MCF 10A (cell line): ENCODE data around the gene MYZAP. TPM values are rescaled to one million over a fixed set of nuclear protein-coding genes. Genes with fewer than 3 reads are reported as not detected.

Experiments used
- BruUV-seq: library from RNA; stranded (reverse); fragments of 400-500 nt; replicated peaks from 2 replicates; lab custom pipeline; 2021; lab: Mats Ljungman, UMichigan
- CTCF ChIA-PET: fragments of 300-600 bp; sonication (Branson Sonifier 250); formaldehyde crosslinking; extraction: SDS; loops from one replicate; lab custom pipeline; 2021; ENCODE audit warnings: antibody characterized with exemption, inconsistent platforms; lab: Yijun Ruan, JAX
- POLR2A ChIA-PET: fragments of 300-600, 350-650 bp; sonication (Branson Sonifier 250); formaldehyde crosslinking; extraction: SDS; loops from one replicate; lab custom pipeline; 2020; ENCODE audit warnings: antibody characterized with exemption, inconsistent platforms; lab: Yijun Ruan, JAX
- DNase-seq: peaks from one replicate; pipeline ENCODE4 v3.0.0-alpha.2; 2018; ENCODE audit not compliant: unreplicated experiment
- H3K27ac Mint-ChIP-seq: one replicate; pipeline ENCODE4 v1.8.0; 2022; ENCODE audit warnings: mild to moderate bottlenecking, low read depth, mixed read lengths; ENCODE audit not compliant: unreplicated experiment
- H3K27me3 Mint-ChIP-seq: one replicate; pipeline ENCODE4 v1.8.0; 2022; ENCODE audit warnings: mixed read lengths; ENCODE audit not compliant: insufficient read depth, unreplicated experiment
- H3K36me3 Mint-ChIP-seq: one replicate; pipeline ENCODE4 v1.8.0; 2022; ENCODE audit warnings: mild to moderate bottlenecking, moderate library complexity, mixed read lengths; ENCODE audit not compliant: insufficient read depth, unreplicated experiment
- H3K4me1 Mint-ChIP-seq: one replicate; pipeline ENCODE4 v1.8.0; 2022; ENCODE audit warnings: mixed read lengths; ENCODE audit not compliant: insufficient read depth, unreplicated experiment
- H3K4me3 Mint-ChIP-seq: one replicate; pipeline ENCODE4 v1.8.0; 2022; ENCODE audit warnings: mild to moderate bottlenecking, moderate library complexity, mixed read lengths; ENCODE audit not compliant: unreplicated experiment
- H3K9me3 Mint-ChIP-seq: one replicate; pipeline ENCODE4 v1.8.0; 2022; ENCODE audit warnings: mixed read lengths; ENCODE audit not compliant: unreplicated experiment
- CTCF ChIP-seq: fragments of 200-600 bp; IDR thresholded peaks from one replicate; pipeline ENCODE4 v1.8.0; 2022; ENCODE audit warnings: antibody characterized with exemption, mild to moderate bottlenecking; ENCODE audit not compliant: unreplicated experiment
- intact Hi-C: fragments of 100-400 bp; cut with micrococcal nuclease; formaldehyde crosslinking; loops from 2 replicates; pipeline ENCODE4 v1.14.1; 2022
- total RNA-seq: library from RNA; stranded (reverse); gene quantifications from 2 replicates; pipeline ENCODE4 v1.2.3, GENCODE V29; 2022

The MYZAP gene
- total RNA-seq, 1 experiment from 2014 or later = 1.3 TPM

GRCh38 chr15:57690341-57690966 lies 98.8 kb downstream of the MYZAP start:
- DNase-seq = no peak
- Mint-ChIP-seq H3K27ac (no peak overlapping the region), H3K9me3 (no peaks in the 10 kb centered on the region), H3K36me3 (no peaks in the 10 kb centered on the region), H3K4me1 (peaks cover 29% of the 10 kb centered on the region), H3K4me3 (no peak overlapping the region), H3K27me3 (no peaks in the 10 kb centered on the region)
- no TSS peak for BruUV-seq
- no peak for TF ChIP-seq CTCF
- CTCF ChIA-PET = no interaction called here
- intact Hi-C loops = no loop called here
- POLR2A ChIA-PET = interaction anchor here (1.0 kb wide), 1 partner anchor 16 kb away, joined by 4 read pairs; the partner anchor contains the start of gene POLR2M

- Mint-ChIP-seq H3K36me3 (no peaks in the 10 kb centered on the region), H3K27ac (no peak overlapping the region), H3K27me3 (no peaks in the 10 kb centered on the region), H3K4me1 (peaks cover 33% of the 10 kb centered on the region), H3K4me3 (no peak overlapping the region), H3K9me3 (no peaks in the 10 kb centered on the region)
- ChIA-PET CTCF (no interaction called here), POLR2A (interaction anchor here (1.0 kb wide), 1 partner anchor 16 kb away, joined by 4 read pairs; the partner anchor contains the start of gene POLR2M)
- intact Hi-C loops = no loop called here
- no peak for DNase-seq
- no peak for TF ChIP-seq CTCF
- no TSS peak for BruUV-seq
Observed at GRCh38 chr15:57691082-57691481, 99.4 kb downstream of the MYZAP start.

GRCh38 chr15:57692709-57693108 lies 101.0 kb downstream of the MYZAP start:
- POLR2A ChIA-PET = interaction anchor here (0.6 to 2.1 kb wide), 3 partner anchors 10 to 36 kb away, joined by 5 to 17 read pairs (median 9); partner anchors contain the start of gene POLR2M
- peak; percentile 79 for DNase-seq
- Mint-ChIP-seq H3K4me1 (peaks cover 45% of the 10 kb centered on the region), H3K9me3 (no peaks in the 10 kb centered on the region), H3K4me3 (no peak overlapping the region), H3K27ac (peak overlapping the region; percentile 55), H3K27me3 (no peaks in the 10 kb centered on the region), H3K36me3 (no peaks in the 10 kb centered on the region)
- CTCF ChIA-PET = no interaction called here
- TF ChIP-seq CTCF = no peak
- no TSS peak for BruUV-seq
- intact Hi-C loops = no loop called here

- intact Hi-C loops = no loop called here
- POLR2A ChIA-PET = interaction anchor here (0.7 to 4.5 kb wide), 4 partner anchors 12 to 962 kb away, joined by 3 to 40 read pairs (median 5); partner anchors contain the start of gene POLR2M
- peaks cover 55% of the 10 kb centered on the region for H3K4me1 Mint-ChIP-seq
- no TSS peak for BruUV-seq
- TF ChIP-seq CTCF = no peak
- no peak for DNase-seq
- H3K27me3 Mint-ChIP-seq = no peaks in the 10 kb centered on the region
- CTCF ChIA-PET = interaction anchor here (1.6 kb wide), 1 partner anchor 25 kb away, joined by 4 read pairs; no protein-coding TSS in a partner anchor
- no peaks in the 10 kb centered on the region for H3K36me3 Mint-ChIP-seq
- H3K27ac Mint-ChIP-seq = peak overlapping the region; percentile 8
- H3K4me3 Mint-ChIP-seq = no peak overlapping the region
- no peaks in the 10 kb centered on the region for H3K9me3 Mint-ChIP-seq
Observed at GRCh38 chr15:57694279-57694678, 102.6 kb downstream of the MYZAP start.
